ENCODE data around the gene STN1.
A peak's percentile ranks its signal among the peaks of the same experiment; 100 is the strongest.

The STN1 gene, protein sequence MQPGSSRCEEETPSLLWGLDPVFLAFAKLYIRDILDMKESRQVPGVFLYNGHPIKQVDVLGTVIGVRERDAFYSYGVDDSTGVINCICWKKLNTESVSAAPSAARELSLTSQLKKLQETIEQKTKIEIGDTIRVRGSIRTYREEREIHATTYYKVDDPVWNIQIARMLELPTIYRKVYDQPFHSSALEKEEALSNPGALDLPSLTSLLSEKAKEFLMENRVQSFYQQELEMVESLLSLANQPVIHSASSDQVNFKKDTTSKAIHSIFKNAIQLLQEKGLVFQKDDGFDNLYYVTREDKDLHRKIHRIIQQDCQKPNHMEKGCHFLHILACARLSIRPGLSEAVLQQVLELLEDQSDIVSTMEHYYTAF

GRCh38 chr10:103918053-103918846, at the start of gene STN1:
Gene STN1, minus strand, starts transcription at chr10:103918184. Its CDS starts 590 bp downstream, at chr10:103917594.
- peak within 1 kb of the TSS; percentile 97 for H3K27ac Mint-ChIP-seq
- peak within 1 kb of the TSS; percentile 91 for H3K4me3 Mint-ChIP-seq
- DNase-seq = peak; percentile 97
- H3K4me1 Mint-ChIP-seq (ENCODE audit: low read depth) = peaks cover 40% of the 10 kb centered on the region
- peaks cover 39% of the 10 kb centered on the region for H3K36me3 Mint-ChIP-seq (ENCODE audit: low read depth)
- peaks cover 9% of the 10 kb centered on the region for H3K9me3 Mint-ChIP-seq
- H3K27me3 Mint-ChIP-seq = no peaks in the 10 kb centered on the region

DNA sequence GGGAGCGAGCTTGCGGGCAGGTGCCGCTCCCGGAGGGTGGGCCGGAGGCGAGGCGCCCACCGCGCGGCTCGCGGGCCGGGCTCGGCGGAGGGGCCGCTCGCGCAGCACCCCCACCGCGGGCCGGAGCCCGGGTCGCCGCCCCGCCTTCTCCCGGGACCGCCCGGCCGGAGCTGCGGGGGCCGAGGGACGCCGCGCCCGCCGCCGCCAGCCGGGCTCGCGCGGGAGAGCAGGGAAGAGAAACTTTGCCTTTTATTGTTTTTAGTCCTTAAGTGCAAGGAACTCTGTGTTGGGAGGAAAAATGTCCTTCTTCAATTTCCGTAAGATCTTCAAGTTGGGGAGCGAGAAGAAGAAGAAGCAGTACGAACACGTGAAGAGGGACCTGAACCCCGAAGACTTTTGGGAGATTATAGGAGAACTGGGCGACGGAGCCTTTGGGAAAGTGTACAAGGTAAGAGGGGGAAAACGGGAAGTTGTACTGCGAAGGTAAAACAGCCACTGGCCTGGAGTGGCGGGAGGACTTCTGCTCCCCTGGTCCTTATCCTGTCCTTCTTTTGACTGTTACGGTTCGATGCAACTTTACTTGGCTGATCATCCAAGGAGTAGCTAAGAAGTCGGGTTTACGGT, 49.6 kb upstream of the STN1 start:
- Mint-ChIP-seq H3K4me3 (peak overlapping the region; percentile 93), H3K36me3 (ENCODE audit: low read depth) (peaks cover 24% of the 10 kb centered on the region), H3K27ac (peak overlapping the region; percentile 90), H3K4me1 (ENCODE audit: low read depth) (peaks cover 43% of the 10 kb centered on the region), H3K9me3 (no peaks in the 10 kb centered on the region), H3K27me3 (no peaks in the 10 kb centered on the region)
- no peak for DNase-seq

- DNase-seq = peak; percentile 90
- peaks cover 38% of the 10 kb centered on the region for H3K4me1 Mint-ChIP-seq (ENCODE audit: low read depth)
- H3K9me3 Mint-ChIP-seq = no peaks in the 10 kb centered on the region
- H3K36me3 Mint-ChIP-seq (ENCODE audit: low read depth) = peaks cover 19% of the 10 kb centered on the region
- peak within 1 kb of the TSS; percentile 95 for H3K27ac Mint-ChIP-seq
- no peaks in the 10 kb centered on the region for H3K27me3 Mint-ChIP-seq
- H3K4me3 Mint-ChIP-seq = peak within 1 kb of the TSS; percentile 93
Measured at GRCh38 chr10:103966671-103967447, 48.9 kb upstream of the STN1 start, which contains the start of gene SLK. Gene SLK, plus strand, starts transcription at chr10:103967140. Its CDS starts 606 bp downstream, at chr10:103967746.

GRCh38 chr10:103960103-103960502, 42.1 kb upstream of the STN1 start:
- H3K27me3 Mint-ChIP-seq = no peaks in the 10 kb centered on the region
- no peak overlapping the region for H3K27ac Mint-ChIP-seq
- H3K9me3 Mint-ChIP-seq = no peaks in the 10 kb centered on the region
- no peaks in the 10 kb centered on the region for H3K4me1 Mint-ChIP-seq (ENCODE audit: low read depth)
- H3K4me3 Mint-ChIP-seq = no peak overlapping the region
- H3K36me3 Mint-ChIP-seq (ENCODE audit: low read depth) = no peaks in the 10 kb centered on the region
- DNase-seq = no peak

- Mint-ChIP-seq H3K36me3 (ENCODE audit: low read depth) (no peaks in the 10 kb centered on the region), H3K27me3 (no peaks in the 10 kb centered on the region), H3K27ac (no peak overlapping the region), H3K4me1 (ENCODE audit: low read depth) (no peaks in the 10 kb centered on the region), H3K9me3 (no peaks in the 10 kb centered on the region), H3K4me3 (no peak overlapping the region)
- no peak for DNase-seq
Measured at GRCh38 chr10:103958996-103959395, 41.0 kb upstream of the STN1 start.

DNA sequence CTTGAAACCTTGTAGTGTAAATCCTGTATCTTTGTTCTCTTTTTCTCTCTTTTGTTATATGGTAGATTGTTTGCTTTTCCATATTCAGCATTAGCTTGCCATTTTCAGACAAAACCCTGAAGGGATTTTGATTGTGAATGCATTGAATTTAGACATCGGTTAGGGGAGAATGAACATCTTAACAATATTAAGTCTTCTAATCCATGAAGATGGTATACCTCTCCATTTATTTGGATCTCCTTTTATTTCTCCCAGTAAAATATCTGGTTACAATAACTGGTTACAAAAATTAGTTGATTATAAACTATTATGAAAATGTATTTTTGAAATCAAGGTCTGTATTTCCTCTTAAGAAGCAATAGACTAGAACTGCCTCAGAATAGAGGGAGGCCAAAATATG, 36.6 kb upstream of the STN1 start:
- no peak for DNase-seq
- Mint-ChIP-seq H3K4me1 (ENCODE audit: low read depth) (no peaks in the 10 kb centered on the region), H3K27ac (no peak overlapping the region), H3K4me3 (no peak overlapping the region), H3K9me3 (no peaks in the 10 kb centered on the region), H3K27me3 (no peaks in the 10 kb centered on the region), H3K36me3 (ENCODE audit: low read depth) (no peaks in the 10 kb centered on the region)

DNA sequence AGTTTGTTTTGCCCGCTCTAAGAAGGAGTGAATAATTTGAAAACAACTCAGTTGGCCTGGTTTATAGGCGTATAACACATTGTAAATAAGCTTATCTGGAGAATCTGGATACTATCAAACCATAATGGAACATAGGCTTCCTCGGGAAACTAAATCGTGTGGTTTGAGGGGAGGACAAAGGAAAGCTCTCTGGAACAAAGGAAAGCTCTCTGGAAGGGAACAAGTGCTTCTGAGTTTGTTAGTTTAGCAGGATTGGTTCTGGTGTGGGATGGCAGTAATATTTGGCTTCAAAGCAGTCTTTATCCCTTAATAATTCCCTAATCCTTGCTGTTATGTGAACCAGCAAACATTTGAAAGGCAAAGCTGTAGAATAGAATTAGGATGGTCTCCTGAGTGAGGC, 34.0 kb upstream of the STN1 start:
- no peaks in the 10 kb centered on the region for H3K9me3 Mint-ChIP-seq
- no peaks in the 10 kb centered on the region for H3K27me3 Mint-ChIP-seq
- no peaks in the 10 kb centered on the region for H3K36me3 Mint-ChIP-seq (ENCODE audit: low read depth)
- peaks cover 10% of the 10 kb centered on the region for H3K4me1 Mint-ChIP-seq (ENCODE audit: low read depth)
- H3K27ac Mint-ChIP-seq = no peak overlapping the region
- H3K4me3 Mint-ChIP-seq = no peak overlapping the region
- DNase-seq = no peak

DNA sequence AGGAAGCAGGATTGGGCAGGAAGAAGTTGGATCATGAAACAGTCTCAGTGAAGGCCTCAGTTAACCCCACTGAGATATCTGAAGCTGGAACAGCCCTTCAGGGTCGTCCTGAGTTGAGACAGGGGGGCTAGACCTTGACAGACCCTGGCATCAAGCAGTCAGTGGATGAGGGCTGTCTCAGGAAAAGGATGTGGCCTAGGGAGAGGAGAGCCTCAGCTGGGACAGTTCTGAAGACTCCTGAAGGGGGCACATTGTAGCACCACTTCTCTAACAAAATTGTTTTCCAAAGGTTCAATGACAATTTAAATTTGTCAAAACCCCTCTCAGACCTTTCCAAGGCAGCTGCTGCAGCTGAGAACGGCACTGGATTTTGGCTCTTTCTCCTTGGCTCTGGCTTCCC, 33.2 kb upstream of the STN1 start:
- H3K4me3 Mint-ChIP-seq = no peak overlapping the region
- peaks cover 11% of the 10 kb centered on the region for H3K4me1 Mint-ChIP-seq (ENCODE audit: low read depth)
- no peaks in the 10 kb centered on the region for H3K27me3 Mint-ChIP-seq
- H3K36me3 Mint-ChIP-seq (ENCODE audit: low read depth) = no peaks in the 10 kb centered on the region
- H3K27ac Mint-ChIP-seq = no peak overlapping the region
- DNase-seq = no peak
- H3K9me3 Mint-ChIP-seq = no peaks in the 10 kb centered on the region

DNA sequence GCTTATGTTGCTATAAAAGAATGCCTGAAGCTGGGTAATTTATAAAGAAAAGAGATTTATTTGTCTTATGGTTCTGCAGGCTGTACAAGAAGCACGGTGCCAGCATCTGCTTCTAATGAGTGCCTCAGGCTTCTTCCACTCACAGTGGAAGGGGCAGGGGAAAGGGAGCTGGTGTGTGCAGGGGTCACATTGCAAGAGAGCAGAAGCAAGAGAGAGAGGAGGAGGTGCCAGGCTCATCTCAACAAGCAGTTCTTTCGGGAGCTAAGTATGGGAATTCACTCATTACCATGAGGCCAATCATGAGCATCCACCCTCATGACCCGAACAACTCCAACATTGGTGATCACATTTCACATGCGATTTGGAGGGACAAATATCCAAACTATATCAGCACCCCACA, 31.7 kb upstream of the STN1 start:
- Mint-ChIP-seq H3K4me1 (ENCODE audit: low read depth) (peaks cover 11% of the 10 kb centered on the region), H3K27ac (no peak overlapping the region), H3K36me3 (ENCODE audit: low read depth) (no peaks in the 10 kb centered on the region), H3K9me3 (no peaks in the 10 kb centered on the region), H3K4me3 (no peak overlapping the region), H3K27me3 (no peaks in the 10 kb centered on the region)
- no peak for DNase-seq

DNA sequence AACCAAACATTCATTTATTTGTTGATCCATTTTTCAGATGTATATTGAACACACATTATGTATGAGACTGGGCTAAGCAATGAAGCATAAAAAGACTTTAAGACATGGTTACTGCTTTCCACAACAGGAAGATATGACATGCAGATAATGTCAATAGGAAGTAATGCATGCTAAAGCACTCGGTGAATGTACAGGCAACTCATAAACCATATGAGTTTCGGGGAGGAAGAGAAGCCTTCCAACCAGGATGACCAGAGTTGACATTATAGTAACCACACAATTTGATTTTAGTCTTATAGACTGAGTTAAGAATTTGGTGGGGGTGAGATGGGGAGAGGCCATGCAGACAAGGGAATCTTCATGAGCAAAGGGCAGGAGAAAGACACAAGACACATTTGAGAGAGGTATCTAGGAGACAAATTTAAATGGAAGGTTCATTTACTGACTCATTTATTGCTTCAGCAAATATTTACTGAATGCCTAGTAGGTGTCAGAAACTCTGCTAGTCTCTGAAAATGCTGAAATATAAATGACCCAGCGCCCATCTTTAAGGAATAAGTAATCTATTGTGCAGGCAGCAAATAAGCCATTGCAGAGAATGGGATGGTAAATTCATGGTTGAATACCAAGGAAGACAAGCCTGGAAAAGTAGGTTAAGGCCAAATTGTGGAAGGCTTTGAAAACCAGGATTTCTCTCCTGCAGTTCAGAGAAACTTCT, 30.0 kb upstream of the STN1 start:
- H3K36me3 Mint-ChIP-seq (ENCODE audit: low read depth) = no peaks in the 10 kb centered on the region
- H3K27ac Mint-ChIP-seq = no peak overlapping the region
- DNase-seq = no peak
- H3K27me3 Mint-ChIP-seq = no peaks in the 10 kb centered on the region
- H3K4me3 Mint-ChIP-seq = no peak overlapping the region
- H3K9me3 Mint-ChIP-seq = no peaks in the 10 kb centered on the region
- H3K4me1 Mint-ChIP-seq (ENCODE audit: low read depth) = peaks cover 11% of the 10 kb centered on the region

GRCh38 chr10:103942866-103943265, 24.9 kb upstream of the STN1 start:
- no peaks in the 10 kb centered on the region for H3K27me3 Mint-ChIP-seq
- no peaks in the 10 kb centered on the region for H3K36me3 Mint-ChIP-seq (ENCODE audit: low read depth)
- no peak overlapping the region for H3K4me3 Mint-ChIP-seq
- H3K27ac Mint-ChIP-seq = no peak overlapping the region
- DNase-seq = no peak
- H3K4me1 Mint-ChIP-seq (ENCODE audit: low read depth) = peaks cover 9% of the 10 kb centered on the region
- H3K9me3 Mint-ChIP-seq = no peaks in the 10 kb centered on the region

DNA sequence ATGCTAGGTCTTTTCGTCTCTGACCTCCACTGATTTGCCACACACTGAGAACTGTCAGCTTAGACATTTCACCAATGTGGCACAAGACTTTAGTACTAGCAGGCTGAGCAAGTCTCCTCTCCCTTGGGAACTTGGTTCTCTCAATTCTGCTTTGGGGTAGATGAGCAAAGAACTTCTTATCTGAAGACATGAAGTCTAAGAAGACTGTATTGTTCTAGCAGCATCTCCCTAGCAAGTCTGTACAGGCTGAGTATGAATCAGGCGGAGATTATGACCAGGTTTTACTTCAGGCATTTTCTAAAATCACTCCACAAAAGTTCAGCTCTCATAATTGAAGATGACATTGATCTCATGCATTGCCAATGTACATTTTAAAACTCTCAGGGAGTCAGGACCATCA, 23.8 kb upstream of the STN1 start:
- Mint-ChIP-seq H3K9me3 (no peaks in the 10 kb centered on the region), H3K27ac (no peak overlapping the region), H3K36me3 (ENCODE audit: low read depth) (no peaks in the 10 kb centered on the region), H3K4me3 (no peak overlapping the region), H3K27me3 (no peaks in the 10 kb centered on the region), H3K4me1 (ENCODE audit: low read depth) (no peaks in the 10 kb centered on the region)
- DNase-seq = no peak

DNA sequence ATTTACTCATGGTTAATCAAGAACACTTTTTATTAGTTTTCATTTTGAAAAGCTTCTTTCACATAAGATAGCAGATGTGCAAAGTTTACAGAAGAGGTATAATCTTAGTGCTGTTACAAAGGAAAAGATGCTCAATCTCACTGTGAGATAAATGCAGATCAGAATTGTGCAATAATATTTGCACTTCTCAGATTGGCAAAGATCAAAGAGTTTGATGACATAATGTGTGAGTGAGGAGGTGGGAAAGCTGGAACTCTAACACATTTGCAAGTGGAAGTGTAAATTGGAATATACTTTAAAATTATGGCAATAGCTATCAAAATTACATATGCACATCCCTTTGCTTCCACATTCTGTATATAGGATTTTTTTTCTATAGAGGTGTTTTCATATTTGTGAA, 21.5 kb upstream of the STN1 start:
- DNase-seq = no peak
- H3K27ac Mint-ChIP-seq = no peak overlapping the region
- H3K9me3 Mint-ChIP-seq = no peaks in the 10 kb centered on the region
- no peaks in the 10 kb centered on the region for H3K27me3 Mint-ChIP-seq
- no peak overlapping the region for H3K4me3 Mint-ChIP-seq
- H3K36me3 Mint-ChIP-seq (ENCODE audit: low read depth) = no peaks in the 10 kb centered on the region
- H3K4me1 Mint-ChIP-seq (ENCODE audit: low read depth) = no peaks in the 10 kb centered on the region

DNA sequence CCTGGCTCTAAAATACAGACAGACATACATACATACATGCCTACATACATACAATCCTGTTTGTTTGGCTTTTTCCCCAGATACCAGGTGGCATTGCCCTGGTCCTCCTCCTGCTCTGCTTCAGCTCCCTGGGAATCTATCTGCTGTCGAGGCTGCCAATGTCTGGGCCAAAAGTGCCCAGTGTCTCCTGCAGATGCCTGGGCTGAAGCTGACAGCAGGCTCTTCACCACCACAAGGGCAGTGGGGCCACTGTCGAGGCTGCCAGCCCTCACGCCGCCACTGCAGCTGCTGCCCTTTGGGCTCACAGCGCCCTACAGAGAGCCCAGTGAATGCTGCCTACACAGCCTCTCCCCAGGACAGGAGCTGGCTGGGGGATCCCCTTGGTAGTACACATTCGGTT, 18.0 kb upstream of the STN1 start:
- no peak overlapping the region for H3K27ac Mint-ChIP-seq
- H3K4me3 Mint-ChIP-seq = no peak overlapping the region
- no peaks in the 10 kb centered on the region for H3K4me1 Mint-ChIP-seq (ENCODE audit: low read depth)
- no peaks in the 10 kb centered on the region for H3K36me3 Mint-ChIP-seq (ENCODE audit: low read depth)
- H3K27me3 Mint-ChIP-seq = no peaks in the 10 kb centered on the region
- no peak for DNase-seq
- no peaks in the 10 kb centered on the region for H3K9me3 Mint-ChIP-seq
